AG04449 (cell line): Measurements from ENCODE around the gene RAB11FIP4.

Experiments used
- CTCF ChIA-PET: fragments of 350-600 bp; formaldehyde crosslinking; extraction: SDS; loops from one replicate; lab custom pipeline; 2021; ENCODE audit warnings: antibody characterized with exemption; lab: Yijun Ruan, JAX
- POLR2A ChIA-PET: fragments of 400-600, 350-600 bp; formaldehyde crosslinking; extraction: SDS; loops from one replicate; lab custom pipeline; 2020; ENCODE audit warnings: antibody characterized with exemption, inconsistent platforms; lab: Yijun Ruan, JAX
- DNase-seq: peaks from one replicate; pipeline ENCODE4 v3.0.0-alpha.2; 2010; ENCODE audit warnings: low read depth, low spot score
- H3K4me3 ChIP-seq: 2 replicates; pipeline ENCODE4 v1.5.1; 2011; ENCODE audit warnings: low read depth, mild to moderate bottlenecking, control low read depth, low read length
- TF ChIP-seq, protein P1 (sequence below): IDR thresholded peaks from one replicate; pipeline ENCODE4 v1.5.1; 2011; ENCODE audit warnings: mild to moderate bottlenecking, moderate library complexity, low read length, control low read depth, inconsistent platforms; ENCODE audit not compliant: insufficient read depth; ENCODE audit errors: missing control alignments

Gene RAB11FIP4

GRCh38 chr17:31512104-31512740 is 120.7 kb downstream of the RAB11FIP4 start:
- ChIA-PET CTCF (interaction anchor here (0.7 to 4.8 kb wide), 5 partner anchors 10 to 330 kb away, joined by 3 to 27 read pairs (median 4); no protein-coding TSS in a partner anchor), POLR2A (no interaction called here)
- DNase-seq, result no peak

DNA sequence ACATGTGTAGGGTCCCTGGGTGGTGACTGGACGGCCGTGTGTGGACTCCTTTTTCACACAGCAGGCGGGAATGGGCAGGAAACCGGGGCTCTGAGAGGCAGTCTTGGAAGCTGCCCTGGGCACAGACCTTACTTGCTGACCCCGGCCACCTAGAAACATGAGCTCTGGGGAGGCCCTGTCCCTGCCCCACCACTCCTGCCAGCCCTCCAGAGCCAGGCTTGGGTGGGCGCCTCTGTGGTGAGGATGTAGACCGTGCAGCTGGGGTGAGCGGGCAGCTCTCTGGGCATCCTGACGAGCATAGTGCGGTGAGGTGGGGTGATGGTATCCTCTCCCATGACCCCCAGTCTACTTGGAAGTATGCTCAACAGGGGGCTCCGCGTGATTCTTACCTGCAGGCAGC is 121.3 kb downstream of the RAB11FIP4 start:
- POLR2A ChIA-PET, result no interaction called here
- CTCF ChIA-PET, result interaction anchor here (0.7 to 2.5 kb wide), 3 partner anchors 11 to 74 kb away, joined by 3 to 8 read pairs (median 4); no protein-coding TSS in a partner anchor
- DNase-seq, result no peak
- TF ChIP-seq, protein P1, sequence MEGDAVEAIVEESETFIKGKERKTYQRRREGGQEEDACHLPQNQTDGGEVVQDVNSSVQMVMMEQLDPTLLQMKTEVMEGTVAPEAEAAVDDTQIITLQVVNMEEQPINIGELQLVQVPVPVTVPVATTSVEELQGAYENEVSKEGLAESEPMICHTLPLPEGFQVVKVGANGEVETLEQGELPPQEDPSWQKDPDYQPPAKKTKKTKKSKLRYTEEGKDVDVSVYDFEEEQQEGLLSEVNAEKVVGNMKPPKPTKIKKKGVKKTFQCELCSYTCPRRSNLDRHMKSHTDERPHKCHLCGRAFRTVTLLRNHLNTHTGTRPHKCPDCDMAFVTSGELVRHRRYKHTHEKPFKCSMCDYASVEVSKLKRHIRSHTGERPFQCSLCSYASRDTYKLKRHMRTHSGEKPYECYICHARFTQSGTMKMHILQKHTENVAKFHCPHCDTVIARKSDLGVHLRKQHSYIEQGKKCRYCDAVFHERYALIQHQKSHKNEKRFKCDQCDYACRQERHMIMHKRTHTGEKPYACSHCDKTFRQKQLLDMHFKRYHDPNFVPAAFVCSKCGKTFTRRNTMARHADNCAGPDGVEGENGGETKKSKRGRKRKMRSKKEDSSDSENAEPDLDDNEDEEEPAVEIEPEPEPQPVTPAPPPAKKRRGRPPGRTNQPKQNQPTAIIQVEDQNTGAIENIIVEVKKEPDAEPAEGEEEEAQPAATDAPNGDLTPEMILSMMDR, result no peak
- H3K4me3 ChIP-seq, result no peak overlapping the region

More at GRCh38 chr17:31512104-31512740, 120.7 kb downstream of the RAB11FIP4 start:
- TF ChIP-seq, protein P1, result no peak
- no peak overlapping the region for H3K4me3 ChIP-seq

DNA sequence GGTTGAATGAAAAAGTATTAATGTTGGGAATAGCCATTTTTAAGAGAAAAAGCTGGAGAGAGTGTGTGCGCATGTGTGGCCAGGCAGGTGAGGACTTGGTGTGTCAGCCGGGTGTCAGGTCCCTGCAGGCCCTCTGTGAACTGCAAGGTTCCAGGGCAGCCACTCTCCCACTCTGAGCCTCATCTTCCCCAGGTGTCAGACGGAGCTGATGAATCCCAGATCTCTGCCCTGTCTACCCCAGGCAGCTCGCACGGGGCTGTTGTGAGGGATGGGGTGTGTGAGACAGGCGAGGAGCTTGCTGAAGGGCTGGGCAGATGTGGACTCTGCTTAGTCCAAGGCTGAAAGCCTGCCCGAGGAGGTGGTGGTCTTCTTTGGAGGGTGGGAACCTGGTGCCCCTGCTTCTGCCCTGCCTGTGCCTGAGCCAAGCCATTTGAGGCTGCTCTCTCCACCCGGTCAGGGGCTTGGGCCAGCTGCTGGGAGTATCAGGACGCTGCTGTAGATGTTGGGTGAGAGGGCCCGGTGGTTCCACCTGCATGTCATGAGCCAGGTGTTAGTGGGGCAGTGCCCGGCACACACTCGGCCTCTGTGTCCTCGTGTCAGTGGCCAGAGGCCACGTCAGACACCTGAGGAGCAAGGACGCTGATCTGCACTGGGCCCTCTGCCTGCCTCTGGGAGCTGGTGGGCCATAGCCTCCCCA is 122.4 kb downstream of the RAB11FIP4 start:
- TF ChIP-seq, protein P1, result no peak
- no peak for DNase-seq
- no peak overlapping the region for H3K4me3 ChIP-seq
- ChIA-PET CTCF (interaction anchor here (1.0 to 2.5 kb wide), 3 partner anchors 11 to 125 kb away, joined by 3 to 8 read pairs (median 4); no protein-coding TSS in a partner anchor), POLR2A (no interaction called here)

DNA sequence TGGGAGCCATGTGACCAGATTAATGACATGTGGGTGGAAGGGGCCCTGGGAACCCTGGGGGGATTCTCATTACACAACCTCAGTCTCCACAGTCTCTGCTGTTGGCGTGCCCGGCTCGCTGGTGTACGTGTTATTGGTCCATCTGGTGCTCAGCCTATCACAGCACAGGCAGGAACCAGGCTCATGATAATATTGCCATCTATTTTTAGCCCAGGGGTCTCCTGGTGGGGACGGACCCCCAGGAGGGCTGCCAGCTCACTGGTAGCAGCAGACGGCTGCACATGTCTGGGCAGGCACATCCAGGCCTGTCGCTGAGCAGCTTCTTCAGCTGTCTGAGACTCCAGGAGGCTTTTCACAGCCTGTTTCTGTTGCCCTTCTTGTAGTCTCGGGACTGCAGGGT is 123.8 kb downstream of the RAB11FIP4 start:
- DNase-seq, result no peak
- H3K4me3 ChIP-seq, result no peak overlapping the region
- CTCF ChIA-PET, result interaction anchor here (1.0 to 2.1 kb wide), 3 partner anchors 67 to 80 kb away, joined by 3 to 6 read pairs (median 5); no protein-coding TSS in a partner anchor
- TF ChIP-seq, protein P1, result no peak
- POLR2A ChIA-PET, result interaction anchor here (0.6 kb wide), 1 partner anchor 175 kb away, joined by 3 read pairs; no protein-coding TSS in a partner anchor

DNA sequence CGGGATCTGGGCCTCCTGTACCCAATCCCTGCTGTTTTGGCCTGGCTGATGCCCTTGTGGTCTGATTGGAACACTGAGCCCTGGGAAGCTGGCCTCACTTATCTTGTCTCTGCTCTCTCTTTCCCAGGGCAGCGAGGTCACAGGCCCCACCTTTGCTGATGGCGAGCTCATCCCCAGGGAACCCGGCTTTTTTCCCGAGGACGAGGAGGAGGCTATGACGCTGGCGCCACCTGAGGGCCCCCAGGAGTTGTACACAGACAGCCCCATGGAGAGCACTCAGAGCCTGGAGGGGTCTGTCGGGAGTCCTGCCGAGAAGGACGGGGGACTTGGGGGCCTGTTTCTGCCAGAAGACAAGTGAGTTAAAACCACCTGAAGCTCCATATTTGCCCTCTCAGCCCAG is 126.0 kb downstream of the RAB11FIP4 start:
- no peak for DNase-seq
- CTCF ChIA-PET, result interaction anchor here (0.8 to 2.9 kb wide), 8 partner anchors 9 to 128 kb away, joined by 3 to 11 read pairs (median 6); no protein-coding TSS in a partner anchor

More for the DNA sequence above, 126.0 kb downstream of the RAB11FIP4 start:
- TF ChIP-seq, protein P1, result peak; percentile 30
- H3K4me3 ChIP-seq, result no peak overlapping the region
- POLR2A ChIA-PET, result no interaction called here
